ENCODE data around the gene SENP7.
"Not testable (repeated sequence)": the region's sequence is repeated elsewhere in the genome, so short reads cannot be mapped to it uniquely, and the experiment has no call there.

Gene SENP7

DNA sequence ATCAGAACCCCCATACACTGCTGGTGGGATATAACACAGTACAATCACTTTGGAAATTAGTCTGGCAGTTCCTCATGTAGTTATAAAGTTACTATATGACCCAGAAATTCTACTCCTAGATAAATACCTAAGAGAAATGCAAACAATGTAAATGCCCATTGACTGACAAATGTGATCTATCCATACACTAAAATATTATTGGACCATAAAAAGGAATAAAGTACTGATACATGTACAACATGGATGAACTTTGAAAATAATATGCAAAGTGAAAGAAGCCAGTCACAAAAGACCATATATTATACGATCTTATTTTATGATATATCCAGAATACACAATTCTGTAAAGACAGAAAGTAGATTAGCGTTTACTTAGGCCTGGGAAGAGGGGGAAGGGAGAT, 200.5 kb downstream of the SENP7 start:
- no peak for FAIRE-seq

DNA sequence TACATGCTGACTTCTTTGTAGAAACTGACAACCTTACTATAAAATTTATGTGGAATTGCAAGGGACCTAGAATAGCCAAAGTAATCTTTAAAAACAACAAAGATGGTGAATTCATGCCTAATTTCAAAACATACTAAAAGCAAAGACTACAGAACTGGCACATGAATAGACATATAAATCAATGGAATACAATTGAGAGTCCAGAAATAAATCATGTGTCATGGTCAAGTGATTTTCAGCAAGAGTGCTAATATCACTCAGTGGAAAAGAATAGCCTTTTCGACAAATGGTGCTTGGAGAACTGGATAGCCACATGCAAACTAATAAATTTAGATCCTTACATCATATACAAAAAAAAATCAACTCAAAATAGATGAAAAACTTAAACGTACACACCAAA, 201.3 kb downstream of the SENP7 start:
- FAIRE-seq: peak; percentile 89

DNA sequence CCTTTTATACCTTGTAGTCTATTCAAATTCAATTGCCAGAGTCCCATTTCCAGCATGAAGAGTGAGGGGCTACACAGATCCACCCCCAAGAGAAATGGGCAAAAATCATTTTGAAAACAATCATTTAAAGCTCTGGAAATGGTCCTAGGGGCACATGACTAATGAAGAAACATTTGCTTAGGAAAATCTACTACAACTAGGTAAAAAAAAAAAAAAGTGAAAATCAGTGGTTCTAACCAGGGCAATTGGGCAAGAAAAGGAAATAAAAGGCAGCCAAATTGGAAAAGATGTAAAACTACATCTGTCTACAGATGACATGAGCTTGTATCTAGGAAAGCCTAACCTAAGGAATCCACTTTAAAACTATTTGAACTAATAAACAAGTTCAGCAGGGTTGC, 202.0 kb downstream of the SENP7 start:
- FAIRE-seq: no peak

DNA sequence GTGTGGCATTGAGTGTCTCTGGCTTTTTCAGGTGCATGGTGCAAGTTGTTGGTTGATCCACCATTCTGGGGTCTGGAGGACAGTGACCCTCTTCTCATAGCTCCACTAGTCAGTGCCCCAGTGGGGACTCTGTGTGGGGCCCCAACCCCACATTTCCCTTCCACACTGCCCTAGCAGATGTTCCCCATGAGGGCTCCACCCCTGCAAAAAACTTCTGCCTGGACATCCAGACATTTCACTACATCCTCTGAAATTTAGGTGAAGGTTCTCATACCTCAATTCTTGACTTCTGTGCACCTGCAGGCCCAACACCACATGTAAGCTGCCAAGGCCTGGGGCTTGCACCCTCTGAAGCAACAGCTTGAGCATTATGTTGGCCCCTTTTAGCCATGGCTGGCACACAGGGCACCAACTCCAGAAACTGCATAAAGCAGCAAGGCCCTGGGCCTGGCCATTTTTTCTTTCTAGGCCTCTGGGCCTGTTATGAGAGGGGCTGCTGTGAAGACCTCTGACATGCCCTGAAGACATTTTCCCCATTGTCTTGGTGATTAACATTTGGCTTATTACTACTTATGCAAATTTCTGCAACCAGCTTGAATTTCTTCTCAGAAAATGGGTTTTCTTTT, 204.8 kb downstream of the SENP7 start:
- FAIRE-seq: not testable (repeated sequence)

DNA sequence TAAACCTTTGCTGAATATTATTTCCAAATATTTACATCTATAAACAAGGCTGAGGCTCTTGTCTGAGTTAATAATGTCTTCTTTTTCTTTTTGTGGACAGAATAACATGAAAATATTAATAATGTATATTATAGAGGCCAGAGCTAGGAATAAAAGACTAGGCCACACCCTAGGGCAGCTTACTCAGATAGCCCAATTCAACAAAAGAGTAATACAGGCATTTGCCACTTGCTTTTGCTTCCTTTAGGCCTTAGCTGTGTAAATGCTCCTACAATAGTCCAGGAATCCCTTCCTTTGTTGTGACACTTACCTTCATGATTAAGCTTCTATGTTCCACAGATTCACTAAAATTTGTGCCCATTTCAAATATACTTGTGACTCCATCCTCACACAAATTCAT, 209.2 kb downstream of the SENP7 start:
- FAIRE-seq: no peak

DNA sequence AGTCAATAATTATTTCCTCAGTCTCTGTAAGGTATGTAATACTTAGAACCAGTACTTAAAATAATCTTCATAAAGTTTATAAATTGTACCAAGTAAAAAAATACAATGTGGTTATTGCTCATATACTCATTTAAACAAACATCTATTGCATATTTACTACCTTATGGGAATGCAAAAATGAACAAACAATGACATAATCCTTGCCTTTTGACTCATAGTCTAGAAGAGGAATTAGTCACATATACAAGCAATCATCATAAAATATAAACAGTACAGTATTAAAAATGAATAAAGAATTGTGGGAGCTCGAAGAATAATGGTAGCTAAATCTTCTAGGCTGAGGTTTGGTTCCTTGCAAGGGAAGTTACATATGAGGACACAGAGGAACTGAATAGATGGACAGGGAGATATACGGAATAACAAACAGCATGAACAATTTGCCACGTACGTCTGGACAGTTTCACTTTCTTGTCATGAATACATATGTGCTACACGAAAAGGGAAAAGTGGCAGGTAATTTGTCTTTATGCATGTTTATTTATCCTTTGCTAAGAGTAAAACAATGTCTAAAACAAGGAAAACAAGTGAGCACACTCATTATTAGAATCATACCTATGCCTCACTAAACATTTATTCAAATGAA, 209.8 kb downstream of the SENP7 start:
- FAIRE-seq: peak; percentile 23

DNA sequence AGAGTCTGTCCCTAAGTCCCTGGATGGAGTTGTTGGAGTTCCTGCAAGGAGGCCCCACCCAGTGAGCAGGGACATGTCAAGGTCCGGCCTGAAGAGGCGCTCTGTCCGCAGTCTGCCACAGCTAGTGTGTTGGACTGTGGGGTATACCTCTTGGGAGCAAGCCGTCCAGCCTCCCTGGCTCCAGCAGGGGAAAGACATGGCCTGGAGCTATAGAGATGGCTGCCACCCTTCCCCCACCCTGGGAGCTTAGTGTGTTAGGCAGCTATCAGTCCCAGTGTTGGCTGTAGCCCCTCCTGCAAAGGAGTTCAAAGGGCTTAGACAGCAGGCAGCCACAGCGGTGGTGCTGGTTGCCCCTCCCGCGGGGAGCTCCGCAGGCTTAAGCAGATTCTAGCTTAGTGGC, 212.9 kb downstream of the SENP7 start:
- FAIRE-seq: no peak

DNA sequence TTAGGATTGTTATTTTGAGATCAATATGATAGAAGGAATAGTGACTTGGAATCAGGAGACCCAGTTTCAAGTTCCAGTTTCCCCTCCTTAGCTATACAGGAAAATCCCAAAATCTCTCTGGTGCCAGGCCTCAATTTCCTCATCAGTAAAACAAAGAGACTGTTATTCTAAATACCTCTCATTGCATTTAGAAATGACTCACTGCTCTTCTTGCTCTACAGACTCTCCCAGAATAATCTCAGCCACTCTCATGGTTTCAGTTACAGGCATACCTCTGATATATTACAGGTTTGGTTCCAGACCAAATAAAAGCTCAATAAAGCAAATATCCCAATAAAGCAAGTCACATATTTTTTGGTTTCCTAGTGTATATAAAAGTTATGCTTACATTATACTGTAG, 221.0 kb downstream of the SENP7 start:
- FAIRE-seq: no peak

DNA sequence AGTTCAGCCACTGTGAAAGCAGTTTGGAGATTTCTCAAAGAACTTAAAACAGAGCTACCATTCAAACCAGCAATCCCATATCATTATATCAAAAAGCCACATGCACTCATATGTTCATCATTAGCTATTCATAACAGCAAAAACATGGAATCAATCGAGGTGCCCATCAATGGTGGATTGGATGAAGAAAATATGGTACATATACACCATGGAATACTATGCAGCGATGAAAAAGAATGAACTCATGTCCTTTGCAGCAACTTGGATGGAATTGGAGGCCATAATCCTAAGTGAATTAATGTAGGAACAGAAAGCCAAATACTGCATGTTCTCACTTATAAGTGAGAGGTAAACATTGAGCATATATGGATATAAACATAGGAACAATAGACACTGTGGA, 224.7 kb downstream of the SENP7 start:
- no peak for FAIRE-seq

DNA sequence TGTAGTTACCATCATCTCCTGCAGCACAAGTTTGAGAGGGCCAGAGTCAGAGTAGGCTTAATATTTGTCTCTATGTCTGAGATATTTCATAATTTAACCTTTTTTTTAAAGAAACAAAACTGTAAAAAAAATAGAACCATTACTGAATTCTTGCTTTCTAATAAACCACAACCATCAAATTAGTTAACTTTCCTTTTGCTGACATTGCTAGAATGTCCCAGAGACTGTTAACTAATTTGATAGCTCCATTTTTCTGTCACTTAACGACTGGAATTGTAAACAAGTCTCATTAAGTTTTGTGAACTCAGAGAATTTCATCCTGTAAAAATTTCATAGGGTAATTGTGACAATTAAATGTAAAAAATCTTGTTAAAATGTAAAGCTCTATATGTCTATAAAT, 228.3 kb downstream of the SENP7 start:
- no peak for FAIRE-seq

DNA sequence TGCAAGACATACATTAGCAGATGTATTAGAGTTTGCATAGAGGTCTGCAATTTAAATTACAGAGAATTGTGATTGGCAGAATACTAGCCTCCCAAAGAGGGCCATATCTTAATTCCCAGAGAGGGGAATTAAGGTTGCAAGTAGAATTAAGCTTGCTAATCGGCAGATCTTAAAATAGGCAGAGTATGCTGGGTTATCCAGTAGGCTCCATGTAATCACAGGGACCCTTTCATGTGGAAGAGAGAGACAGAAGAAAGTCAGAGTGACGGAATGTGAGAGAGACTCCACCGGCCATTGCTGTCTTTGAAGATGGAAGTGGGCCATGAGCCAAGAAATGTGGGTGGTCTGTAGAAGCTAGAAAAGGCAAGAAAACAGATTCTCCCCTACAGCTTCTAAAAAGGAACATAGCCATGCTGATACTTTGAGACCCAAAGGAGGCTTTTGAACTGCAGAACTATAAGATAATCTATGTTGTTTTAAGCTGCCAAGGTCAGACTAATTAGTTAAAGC, 231.4 kb downstream of the SENP7 start:
- no peak for FAIRE-seq

DNA sequence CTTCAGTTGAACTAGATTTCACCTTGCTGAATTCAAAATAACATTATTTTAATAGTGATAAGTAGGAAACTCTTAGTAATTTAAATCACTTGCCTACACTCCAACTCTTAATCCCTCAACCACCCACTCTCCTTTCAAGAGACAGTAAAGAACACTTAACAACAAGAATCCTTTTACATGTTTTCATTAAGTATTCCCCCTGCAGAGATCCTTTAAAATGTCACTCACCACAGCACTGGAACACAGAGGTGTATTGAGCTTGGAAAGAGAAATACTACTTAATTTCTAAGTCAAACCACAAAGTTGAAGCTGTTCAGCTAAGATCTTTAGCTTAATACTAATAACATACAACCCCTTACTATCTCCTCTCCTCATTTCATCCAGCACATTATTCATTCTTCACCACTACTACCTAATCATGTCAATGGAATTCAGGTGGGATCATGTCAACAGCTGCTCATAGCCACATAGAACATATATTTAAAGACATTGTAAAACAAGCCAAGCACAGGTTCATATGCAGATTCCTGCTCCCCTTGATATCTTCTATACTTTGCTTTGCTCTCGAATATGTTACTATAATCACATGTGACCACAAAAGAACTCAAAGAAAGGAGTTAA, 233.1 kb downstream of the SENP7 start:
- FAIRE-seq: no peak

DNA sequence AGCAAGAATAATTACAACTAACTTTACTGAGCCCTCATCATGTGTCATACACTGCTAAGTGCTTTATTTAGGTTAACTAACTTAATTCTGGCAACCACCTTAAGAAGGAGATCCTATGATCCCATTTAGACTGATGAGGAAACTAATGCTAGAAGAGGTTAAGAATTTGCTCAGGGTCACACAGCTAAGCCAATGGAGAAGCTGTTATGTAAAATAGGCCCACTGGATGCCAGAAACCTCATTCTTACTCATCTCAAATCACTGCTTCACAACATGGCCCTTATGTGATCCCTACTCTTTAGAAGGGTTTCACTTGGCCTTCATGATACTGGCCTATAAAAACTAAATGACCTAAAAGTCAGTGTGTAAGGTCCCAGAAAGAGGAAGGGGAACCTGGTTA, 233.8 kb downstream of the SENP7 start:
- FAIRE-seq: no peak

DNA sequence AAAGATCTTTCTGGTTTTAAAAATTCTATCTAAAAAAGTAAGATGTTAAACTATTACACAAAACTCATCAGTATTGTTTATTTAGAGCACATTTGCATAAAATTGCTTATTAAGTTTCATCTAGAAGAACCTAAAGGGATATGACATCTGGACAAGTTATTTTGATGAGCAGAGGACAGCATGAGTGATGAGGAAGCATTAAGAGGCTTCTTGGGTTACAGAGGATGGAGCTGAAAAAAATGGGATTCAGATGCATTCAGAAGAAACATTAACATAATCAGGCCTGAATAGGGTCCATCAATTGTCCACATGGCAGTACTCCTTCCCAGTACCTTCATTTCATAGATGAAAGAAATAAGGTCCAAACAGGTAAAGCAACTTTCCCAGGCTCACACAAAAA, 234.3 kb downstream of the SENP7 start:
- FAIRE-seq: no peak
